GM21737 (cell line): ENCODE data around the gene TIMP4.

ENCODE experiments used
- ATAC-seq: cut with Tn5 transposase; IDR thresholded peaks from one replicate; pipeline ENCODE4 v1.9.1; 2021; ENCODE audit warnings: mild to moderate bottlenecking, moderate library complexity; ENCODE audit not compliant: unreplicated experiment

Gene TIMP4

GRCh38 chr3:12186046-12186445 is 27.3 kb upstream of the TIMP4 start:
- ATAC-seq: no peak

DNA sequence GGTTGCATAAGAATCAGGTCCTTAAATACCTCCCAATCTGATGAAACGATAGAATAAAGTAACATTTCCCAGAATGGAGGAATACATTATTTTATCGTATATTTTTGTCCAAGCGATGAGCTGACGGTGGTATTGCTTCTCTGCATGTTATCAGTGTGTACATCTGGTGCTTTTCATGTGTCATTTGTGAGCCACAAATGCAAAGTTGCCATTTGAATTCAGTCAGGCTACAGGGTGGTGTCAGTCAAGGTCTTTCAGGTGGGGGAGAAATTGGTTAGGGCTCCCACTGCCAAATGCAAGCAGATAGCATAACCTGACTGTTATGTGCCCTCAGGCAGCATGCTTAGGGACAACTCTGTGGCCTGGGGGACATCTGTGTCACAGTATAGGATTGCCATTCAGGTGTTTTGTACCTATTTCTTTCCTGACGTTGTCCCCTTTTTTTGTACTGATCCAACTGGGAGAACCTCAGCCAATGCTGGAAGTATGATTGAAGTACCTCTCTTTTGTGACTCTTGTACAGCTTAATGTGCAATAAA is 26.5 kb upstream of the TIMP4 start:
- ATAC-seq: no peak

DNA sequence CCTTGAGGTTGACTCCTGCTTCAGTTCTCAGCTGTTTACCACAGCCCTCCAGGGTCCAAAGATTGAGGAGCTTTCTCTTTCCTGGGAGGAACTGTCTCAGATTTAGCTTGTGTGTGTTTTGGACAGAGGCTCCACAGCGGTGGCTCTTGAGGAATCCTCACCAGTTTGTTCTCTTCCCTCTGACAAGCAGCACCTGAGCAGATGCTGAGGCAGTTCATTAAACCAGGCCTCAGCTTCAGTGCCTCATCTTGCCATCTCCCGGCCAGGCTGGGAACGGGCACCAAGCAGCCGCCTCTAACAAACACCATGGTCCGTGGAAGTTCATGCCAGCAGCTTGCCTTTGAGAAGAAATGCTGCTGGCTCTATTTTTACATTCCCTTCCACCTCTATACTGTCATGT is 25.8 kb upstream of the TIMP4 start:
- no peak for ATAC-seq

- no peak for ATAC-seq
Observed at GRCh38 chr3:12182687-12183441, 24.2 kb upstream of the TIMP4 start.

DNA sequence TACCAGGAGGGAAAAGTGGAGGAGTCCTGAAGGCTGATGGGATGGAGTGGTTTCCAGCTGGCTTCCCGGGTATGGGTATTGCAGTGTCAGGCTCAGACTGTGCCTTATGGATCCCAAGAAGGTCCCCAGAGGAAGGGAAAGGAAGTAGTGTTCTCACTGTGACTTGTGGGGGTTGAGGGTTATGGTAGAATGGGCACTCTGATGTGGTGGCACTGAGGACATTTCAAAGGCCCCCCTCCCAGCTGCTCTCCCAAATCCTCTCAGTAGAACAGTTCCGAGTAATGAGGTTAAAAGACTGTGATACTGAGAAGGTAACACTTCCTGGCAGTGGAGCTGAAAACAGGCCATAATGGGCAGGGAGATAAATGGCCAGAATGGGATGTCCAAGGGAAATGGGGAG is 23.1 kb upstream of the TIMP4 start:
- ATAC-seq: no peak

DNA sequence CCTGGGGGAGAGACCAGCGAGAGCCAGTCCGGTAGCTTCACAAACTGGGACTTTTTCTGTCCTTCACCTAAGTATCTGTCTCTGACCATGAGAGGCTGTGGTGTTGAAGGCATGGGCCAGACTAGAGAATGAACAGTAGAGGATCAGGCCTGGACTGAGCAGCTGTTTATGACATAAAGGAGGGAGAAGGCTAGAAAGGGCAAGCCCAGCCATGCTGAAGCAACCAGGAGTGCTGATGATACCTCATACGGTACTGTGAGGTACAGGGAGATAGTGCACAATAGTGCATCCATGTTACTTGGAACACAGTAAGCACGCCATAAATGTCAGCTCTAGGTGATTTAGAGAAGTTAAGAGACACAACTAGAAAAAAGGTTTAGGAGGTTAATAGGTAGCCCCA is 22.6 kb upstream of the TIMP4 start:
- no peak for ATAC-seq

DNA sequence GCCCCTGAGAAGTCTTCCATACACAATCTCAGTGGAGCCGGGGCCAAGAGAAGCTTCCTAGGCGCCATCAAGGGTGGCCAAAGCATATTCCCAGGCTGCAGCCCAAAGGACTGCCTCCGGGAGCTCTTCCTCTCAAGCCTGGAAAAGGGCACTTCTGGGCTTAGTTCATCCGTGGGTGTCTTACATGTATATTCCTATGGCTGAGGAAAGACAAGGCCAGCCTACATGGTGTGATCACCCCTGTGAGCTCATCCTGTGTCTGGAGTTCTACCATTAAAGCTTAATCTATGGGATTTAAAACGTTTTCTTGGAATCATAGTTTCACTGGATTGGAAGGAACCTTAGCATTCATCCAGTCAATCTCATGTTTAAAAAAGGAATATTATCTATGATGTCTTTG is 21.9 kb upstream of the TIMP4 start:
- no peak for ATAC-seq

GRCh38 chr3:12180218-12180617 is 21.5 kb upstream of the TIMP4 start:
- ATAC-seq: no peak

DNA sequence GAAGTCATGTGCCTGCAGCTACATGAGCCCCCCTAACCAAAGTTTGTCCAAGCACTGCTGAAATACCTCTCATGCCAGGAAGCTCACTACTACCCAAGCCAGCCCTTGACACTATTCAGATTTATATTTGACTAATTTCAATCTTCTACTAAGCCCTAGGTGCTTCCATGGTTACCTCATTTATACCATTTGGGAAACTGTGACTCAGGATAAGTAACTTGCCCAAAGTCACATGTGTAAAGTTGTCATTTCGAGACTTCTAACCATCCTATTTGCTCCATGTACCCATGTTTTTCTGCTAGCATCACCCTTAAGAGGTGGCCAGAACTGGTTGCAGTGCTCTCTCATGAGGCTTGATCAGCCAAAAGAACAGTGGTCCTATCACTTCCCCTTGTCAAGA is 20.7 kb upstream of the TIMP4 start:
- ATAC-seq: no peak

DNA sequence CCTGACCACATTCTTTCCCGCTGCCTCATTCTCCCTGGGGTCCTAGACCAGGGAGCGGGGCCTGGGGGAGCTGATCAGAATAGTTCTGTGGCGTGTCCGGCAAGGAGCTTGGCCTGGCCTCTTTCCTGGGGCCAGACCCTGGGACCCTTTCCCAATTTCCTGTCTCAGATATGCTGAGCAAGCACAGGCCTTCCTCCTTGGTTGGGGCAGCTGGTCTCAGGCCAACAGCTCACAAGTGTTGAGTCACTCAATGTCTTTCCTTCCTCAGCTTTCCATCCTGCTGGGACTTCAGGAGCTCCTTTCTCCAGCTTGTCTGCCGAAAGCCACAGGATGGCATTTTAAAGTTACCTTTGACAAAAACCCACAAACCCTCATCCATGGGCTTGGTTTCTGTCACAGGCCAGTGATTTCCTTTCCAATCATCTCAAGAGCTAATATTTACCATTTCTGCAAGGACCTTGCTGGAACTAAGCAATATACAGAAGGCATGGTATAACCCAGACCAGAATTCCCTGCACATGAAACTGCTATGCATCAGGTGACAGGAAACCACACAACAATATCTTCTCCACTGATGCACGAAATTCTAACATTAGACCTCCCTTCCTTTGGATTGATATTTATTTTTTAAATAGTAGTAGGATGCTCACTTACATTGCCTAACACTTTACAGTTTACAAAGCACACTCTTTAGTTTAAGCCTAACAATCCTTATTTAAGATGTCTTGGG is 19.5 kb upstream of the TIMP4 start:
- ATAC-seq: no peak

DNA sequence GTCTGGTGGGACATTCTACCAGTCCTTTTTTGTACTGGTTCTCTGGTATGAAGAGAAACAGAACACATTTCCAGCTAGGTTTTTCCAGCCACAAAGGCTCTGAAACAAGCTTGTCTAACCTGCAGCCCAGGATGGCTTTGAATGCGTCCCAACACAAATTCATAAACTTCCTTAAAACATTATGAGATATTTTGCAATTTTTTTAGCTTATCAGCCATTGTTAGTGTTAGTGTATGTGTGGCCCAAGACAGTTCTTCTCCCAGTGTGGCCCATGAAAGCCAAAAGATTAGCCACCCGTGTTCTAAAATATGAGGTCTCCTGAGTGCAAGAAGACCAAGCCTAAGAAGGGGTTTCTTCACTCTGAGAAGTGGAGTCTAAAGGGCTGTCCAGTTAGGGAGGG is 18.4 kb upstream of the TIMP4 start:
- no peak for ATAC-seq

- ATAC-seq: no peak
Observed at GRCh38 chr3:12175844-12176453, 17.2 kb upstream of the TIMP4 start.

DNA sequence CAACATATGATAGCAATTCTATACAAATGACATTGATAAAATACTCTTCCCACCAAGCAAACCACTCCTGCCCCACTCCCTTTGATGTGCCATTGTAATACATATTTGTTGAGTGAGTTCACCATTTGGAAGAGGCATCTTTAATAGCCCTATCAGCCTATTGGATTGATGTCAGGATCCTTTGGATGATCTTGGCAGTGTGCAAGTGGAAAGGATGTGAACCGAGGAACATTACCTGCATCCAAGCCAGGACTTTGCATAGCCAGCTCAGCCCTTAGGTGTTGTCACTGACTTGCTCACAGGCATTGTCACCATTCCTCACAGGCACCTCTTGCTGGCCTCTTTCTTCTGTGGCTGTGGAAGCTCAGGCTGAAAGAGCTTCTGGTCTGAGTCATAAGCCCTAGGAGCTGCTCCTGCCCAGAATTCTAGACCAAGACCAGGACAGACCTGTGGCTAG is 16.5 kb upstream of the TIMP4 start:
- ATAC-seq: no peak

DNA sequence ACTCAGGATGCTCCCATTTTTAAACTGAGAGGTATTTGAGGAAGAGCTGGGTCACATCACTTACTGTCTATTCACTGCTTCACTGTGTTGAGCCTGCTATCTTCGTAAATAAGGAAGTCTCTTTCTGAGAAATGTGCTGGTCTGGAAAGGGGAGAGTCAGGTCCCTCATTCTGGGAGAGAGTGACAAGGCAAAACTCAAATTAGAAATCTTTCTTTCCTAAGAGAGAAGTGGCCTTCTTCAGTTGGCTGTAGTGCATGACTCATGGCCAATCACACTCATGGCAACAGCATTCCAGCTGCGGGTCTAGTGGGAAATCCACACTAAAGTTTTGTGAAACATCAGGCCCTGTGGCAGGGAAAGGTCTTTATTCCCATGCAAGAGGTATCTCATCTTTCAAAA is 11.5 kb upstream of the TIMP4 start:
- ATAC-seq: no peak

GRCh38 chr3:12165909-12166308 is 7.2 kb upstream of the TIMP4 start:
- ATAC-seq: no peak

GRCh38 chr3:12159227-12159601 is 502 bp upstream of the TIMP4 start:
- no peak for ATAC-seq

DNA sequence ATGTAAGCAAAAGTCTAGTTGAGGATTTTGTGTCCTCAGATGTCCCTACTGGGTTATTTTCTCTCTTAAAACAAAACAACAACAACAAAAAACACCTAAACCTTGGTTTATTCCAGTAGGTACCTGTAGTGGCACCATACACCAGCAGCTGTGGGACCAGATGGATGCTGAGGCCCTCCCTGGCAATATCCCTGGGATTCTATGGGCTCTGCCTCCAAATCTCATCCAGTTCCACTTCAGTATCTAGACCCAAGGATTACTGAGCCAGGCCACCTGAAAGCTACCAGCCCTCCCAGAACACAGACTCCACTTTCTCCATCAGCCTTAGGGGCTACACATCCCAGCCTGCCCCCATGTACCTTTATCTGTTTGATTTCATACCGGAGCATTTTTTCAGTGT is 1.7 kb downstream of the TIMP4 start:
- ATAC-seq: no peak

DNA sequence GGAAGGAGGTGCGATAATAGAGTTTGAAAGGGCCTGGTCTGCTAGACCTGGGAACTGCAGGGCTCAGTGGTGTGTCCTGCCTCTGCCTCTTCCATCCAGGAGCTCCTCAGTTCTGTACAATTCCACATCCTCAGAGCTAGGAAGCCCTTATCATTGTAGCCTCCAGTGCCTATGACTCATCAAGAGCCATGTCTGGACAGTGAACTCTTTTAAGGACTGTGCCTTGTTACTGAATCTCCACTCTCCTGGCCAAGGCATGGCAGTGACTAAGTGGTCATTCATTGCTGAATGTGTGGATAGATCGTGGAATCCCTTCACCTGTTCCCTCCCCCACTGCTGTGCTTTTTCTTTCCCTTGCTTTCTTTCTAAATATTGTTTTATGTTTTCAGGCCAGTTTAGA is 2.9 kb downstream of the TIMP4 start:
- ATAC-seq: no peak

GRCh38 chr3:12155264-12155663 is 3.4 kb downstream of the TIMP4 start:
- ATAC-seq: no peak

- ATAC-seq: no peak
Observed at GRCh38 chr3:12154151-12154550, 4.6 kb downstream of the TIMP4 start.

DNA sequence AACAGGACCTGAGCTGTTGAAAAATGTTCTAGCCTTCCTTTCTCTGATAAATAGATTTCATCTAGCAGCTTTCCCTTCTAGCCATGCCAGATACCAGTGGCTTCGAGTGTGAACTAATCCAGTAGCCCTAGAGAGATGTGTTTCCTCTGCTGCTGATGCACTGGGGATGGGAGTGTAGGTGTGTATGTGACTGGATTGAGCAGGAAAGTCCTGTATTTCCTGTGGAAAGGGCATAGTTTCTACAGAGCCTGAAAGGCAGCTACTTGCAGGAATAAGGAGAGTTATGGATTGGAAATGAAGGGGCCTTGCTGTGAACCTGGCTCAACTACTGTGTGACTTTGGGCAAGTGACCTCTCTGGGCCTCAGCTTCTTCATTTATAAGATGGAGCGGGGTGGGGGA is 8.6 kb downstream of the TIMP4 start:
- ATAC-seq: no peak

DNA sequence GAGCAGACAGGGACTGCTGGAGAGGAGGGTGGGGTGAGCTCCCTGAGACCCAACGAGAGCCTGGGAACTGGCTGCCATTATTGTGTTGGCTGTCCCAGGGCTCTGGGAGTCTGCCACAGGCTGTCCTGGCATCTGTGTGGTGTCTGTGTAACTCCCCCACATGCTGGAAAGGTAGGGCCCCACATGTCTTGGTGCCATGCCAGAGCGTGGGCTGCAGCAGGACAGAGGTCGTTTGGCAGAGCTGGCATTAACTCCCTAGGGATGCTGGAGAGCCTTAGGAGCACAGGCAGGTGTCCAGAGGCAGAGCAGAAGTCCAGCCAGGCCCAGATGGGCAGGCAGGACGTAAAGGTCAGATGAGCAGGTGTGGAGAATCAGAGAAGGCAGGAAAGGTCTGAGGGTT is 9.7 kb downstream of the TIMP4 start:
- no peak for ATAC-seq
